Prostate gland (tissue), 2 donors: ENCODE results near the gene ABCG1. TPM values are rescaled to one million over a fixed set of nuclear protein-coding genes. Genes with fewer than 3 reads are reported as not detected.
A peak's percentile ranks its signal among the peaks of the same experiment; 100 is the strongest.

Source experiments
- DNase-seq: peaks from one replicate; pipeline ENCODE4 v3.0.0-alpha.2; 2019; ENCODE audit warnings: low spot score
- H3K27ac ChIP-seq, 2 donors: fragments of 200-600 bp; sonication (generic); 2 replicates each; pipeline ENCODE4 v1.5.1; 2017 to 2019
- H3K27me3 ChIP-seq: fragments of 200-600 bp; sonication (generic); replicated peaks from 2 replicates; pipeline ENCODE4 v1.5.1; 2019; ENCODE audit not compliant: insufficient read depth
- H3K36me3 ChIP-seq, 2 donors: fragments of 200-600 bp; sonication (generic); 1 replicate in 1 of 2; 2 replicates in 1 of 2; pipeline versions ENCODE4 v1.5.1 to v1.8.1; 2017 to 2019
- H3K4me1 ChIP-seq: fragments of 200-600 bp; sonication (generic); replicated peaks from 2 replicates; pipeline ENCODE4 v1.5.1; 2019
- H3K4me3 ChIP-seq, 2 donors: fragments of 200-600 bp; sonication (generic); 2 replicates each; pipeline ENCODE4 v1.5.1; 2017 to 2019
- H3K9me3 ChIP-seq: fragments of 200-600 bp; sonication (generic); 2 replicates; pipeline ENCODE4 v1.5.1; 2017
- CTCF ChIP-seq, 4 experiments: fragments of 200-600 bp in 2 of 4; fragments of 450-650 bp in 2 of 4; sonication (generic) in 2 of 4; IDR thresholded peaks; 1 replicate in 3 of 4; 2 replicates in 1 of 4; pipeline ENCODE4 v1.5.1; 2016 to 2019; ENCODE audit warnings: antibody characterized with exemption in 4 of 4, mild to moderate bottlenecking in 2 of 4, moderate library complexity in 2 of 4
- POLR2A ChIP-seq: fragments of 450-650 bp; IDR thresholded peaks from one replicate; pipeline ENCODE4 v1.6.1; 2016; ENCODE audit warnings: antibody characterized with exemption, mild to moderate bottlenecking
- POLR2AphosphoS5 ChIP-seq: sonication (generic); formaldehyde crosslinking; IDR thresholded peaks from one replicate; pipeline ENCODE4 v1.6.1; 2017; ENCODE audit warnings: antibody characterized with exemption
- WGBS: methylation state at CpG from one replicate; pipeline ENCODE4 v1.1.5; 2018; 5-methylcytosine and 5-hydroxymethylcytosine counted together
- intact Hi-C: fragments of 100-400 bp; cut with DNase I; formaldehyde crosslinking; loops from one replicate; pipeline ENCODE4 v1.14.2; 2022
- total RNA-seq, 2 donors: library from RNA; depleted of rRNA; stranded (reverse); fragments of >200 nt; gene quantifications; one replicate each; pipeline ENCODE4 v1.1.0, GENCODE V29; 2016

ABCG1 gene
- total RNA-seq, 2 donors from 2014 or later = 22.7 to 28.3 TPM

GRCh38 chr21:42227909-42228708 lies 9.2 kb downstream of the ABCG1 start:
- peak; percentile 39 for DNase-seq
- no peaks in the 10 kb centered on the region for H3K36me3 ChIP-seq

GRCh38 chr21:42228709-42229220 lies 9.8 kb downstream of the ABCG1 start:
- intact Hi-C loops = no loop called here
- Histone ChIP-seq H3K9me3 (no peaks in the 10 kb centered on the region), H3K4me3 (no peak overlapping the region), H3K36me3 (no peaks in the 10 kb centered on the region), H3K4me1 (peaks cover 10% of the 10 kb centered on the region), H3K27me3 (no peaks in the 10 kb centered on the region), H3K27ac (no peak overlapping the region)
- no peak for TF ChIP-seq CTCF (IDR thresholded peaks at IDR 0.05)
- TF ChIP-seq POLR2A = no peak
- TF ChIP-seq POLR2AphosphoS5 = no peak
- WGBS = 97% methylated on average over 11 of the region's 11 CpGs
- DNase-seq = no peak

More at GRCh38 chr21:42227909-42228708, 9.2 kb downstream of the ABCG1 start:
- Histone ChIP-seq H3K4me3 (no peak overlapping the region), H3K4me1 (peaks cover 4% of the 10 kb centered on the region), H3K27ac (no peak overlapping the region), H3K9me3 (no peaks in the 10 kb centered on the region), H3K27me3 (no peaks in the 10 kb centered on the region)
- TF ChIP-seq CTCF (IDR thresholded peaks at IDR 0.05) (no peak), POLR2AphosphoS5 (peak; percentile 43), POLR2A (no peak)
- WGBS = 64% methylated on average over 10 of the region's 10 CpGs
- intact Hi-C loops = no loop called here

- Histone ChIP-seq H3K4me3 (no peak overlapping the region), H3K27ac (no peak overlapping the region), H3K36me3 (no peaks in the 10 kb centered on the region), H3K4me1 (peaks cover 18% of the 10 kb centered on the region), H3K27me3 (no peaks in the 10 kb centered on the region), H3K9me3 (no peaks in the 10 kb centered on the region)
- TF ChIP-seq POLR2AphosphoS5 (no peak), CTCF (IDR thresholded peaks at IDR 0.05) (no peak), POLR2A (no peak)
- WGBS = 86% methylated on average over 7 of the region's 7 CpGs
- intact Hi-C loops = no loop called here
- DNase-seq = no peak
Observed at GRCh38 chr21:42229676-42230075, 10.7 kb downstream of the ABCG1 start.

- H3K27ac ChIP-seq = no peak overlapping the region
- DNase-seq = no peak
- H3K9me3 ChIP-seq = no peaks in the 10 kb centered on the region
- no peak overlapping the region for H3K4me3 ChIP-seq
- H3K4me1 ChIP-seq = peaks cover 22% of the 10 kb centered on the region
- TF ChIP-seq POLR2A = no peak
- TF ChIP-seq CTCF (IDR thresholded peaks at IDR 0.05) = no peak
- no peak for TF ChIP-seq POLR2AphosphoS5
- no peaks in the 10 kb centered on the region for H3K36me3 ChIP-seq
- 54% methylated on average over 4 of the region's 4 CpGs for WGBS
- intact Hi-C loops = no loop called here
- no peaks in the 10 kb centered on the region for H3K27me3 ChIP-seq
Observed at GRCh38 chr21:42230178-42230577, 11.2 kb downstream of the ABCG1 start.

- H3K27ac ChIP-seq = no peak overlapping the region
- H3K9me3 ChIP-seq = no peaks in the 10 kb centered on the region
- no peaks in the 10 kb centered on the region for H3K36me3 ChIP-seq
- DNase-seq = no peak
- no peaks in the 10 kb centered on the region for H3K27me3 ChIP-seq
- peaks cover 25% of the 10 kb centered on the region for H3K4me1 ChIP-seq
- TF ChIP-seq POLR2A (no peak), POLR2AphosphoS5 (no peak), CTCF (IDR thresholded peaks at IDR 0.05) (no peak)
- no peak overlapping the region for H3K4me3 ChIP-seq
- WGBS = 60% methylated on average over 13 of the region's 13 CpGs
- intact Hi-C loops = no loop called here
Observed at GRCh38 chr21:42230636-42231035, 11.7 kb downstream of the ABCG1 start.
